ENCODE results near the gene TNNT2. TPM values are rescaled to one million over a fixed set of nuclear protein-coding genes. Genes with fewer than 3 reads are reported as not detected.

TNNT2 gene
- total RNA-seq, 1 donor from 2014 or later, result not detected

- no peaks in the 10 kb centered on the region for H3K4me1 ChIP-seq
- H3K36me3 ChIP-seq, result no peaks in the 10 kb centered on the region
- no peak overlapping the region for H3K4me3 ChIP-seq
- DNase-seq (ENCODE audit: low spot score in 2 of 2), result no peak
- H3K9me3 ChIP-seq, result no peaks in the 10 kb centered on the region
- H3K27me3 ChIP-seq, result no peaks in the 10 kb centered on the region
- intact Hi-C loops (cut with DNase I), result no loop called here
- no peak overlapping the region for H3K27ac ChIP-seq
- no peak for TF ChIP-seq CTCF (IDR thresholded peaks at IDR 0.05)
These were observed 14.4 kb upstream of the TNNT2 start for GRCh38 chr1:201391651-201392511.

GRCh38 chr1:201391225-201391624 lies 13.7 kb upstream of the TNNT2 start:
- no peak for TF ChIP-seq CTCF (IDR thresholded peaks at IDR 0.05)
- intact Hi-C loops (cut with DNase I), result no loop called here

GRCh38 chr1:201389051-201389450 lies 11.6 kb upstream of the TNNT2 start:
- no peak overlapping the region for H3K4me3 ChIP-seq
- no peaks in the 10 kb centered on the region for H3K9me3 ChIP-seq
- no peak overlapping the region for H3K27ac ChIP-seq
- H3K36me3 ChIP-seq, result no peaks in the 10 kb centered on the region
- TF ChIP-seq CTCF (IDR thresholded peaks at IDR 0.05), result no peak
- no peaks in the 10 kb centered on the region for H3K4me1 ChIP-seq
- no peak for DNase-seq (ENCODE audit: low spot score in 2 of 2)
- no peaks in the 10 kb centered on the region for H3K27me3 ChIP-seq
- intact Hi-C loops (cut with DNase I), result no loop called here

More at GRCh38 chr1:201391225-201391624, 13.7 kb upstream of the TNNT2 start:
- Histone ChIP-seq H3K4me1 (no peaks in the 10 kb centered on the region), H3K27me3 (no peaks in the 10 kb centered on the region), H3K36me3 (no peaks in the 10 kb centered on the region), H3K4me3 (no peak overlapping the region), H3K27ac (no peak overlapping the region), H3K9me3 (no peaks in the 10 kb centered on the region)
- no peak for DNase-seq (ENCODE audit: low spot score in 2 of 2)

GRCh38 chr1:201386208-201386607 lies 8.7 kb upstream of the TNNT2 start:
- Histone ChIP-seq H3K27ac (no peak overlapping the region), H3K9me3 (no peaks in the 10 kb centered on the region), H3K36me3 (no peaks in the 10 kb centered on the region), H3K4me1 (no peaks in the 10 kb centered on the region), H3K4me3 (no peak overlapping the region), H3K27me3 (no peaks in the 10 kb centered on the region)
- intact Hi-C loops (cut with DNase I), result no loop called here
- TF ChIP-seq CTCF (IDR thresholded peaks at IDR 0.05), result no peak
- DNase-seq (ENCODE audit: low spot score in 2 of 2), result no peak

- H3K9me3 ChIP-seq, result no peaks in the 10 kb centered on the region
- no peak overlapping the region for H3K27ac ChIP-seq
- no peak overlapping the region for H3K4me3 ChIP-seq
- no peaks in the 10 kb centered on the region for H3K36me3 ChIP-seq
- H3K4me1 ChIP-seq, result no peaks in the 10 kb centered on the region
- no peaks in the 10 kb centered on the region for H3K27me3 ChIP-seq
- TF ChIP-seq CTCF (IDR thresholded peaks at IDR 0.05), result peak in 2 of 3 experiments; percentile 48 to 50
- intact Hi-C loops (cut with DNase I), result no loop called here
- DNase-seq (ENCODE audit: low spot score in 2 of 2), result no peak
These were observed 7.9 kb upstream of the TNNT2 start for GRCh38 chr1:201385299-201385891.

Measured in ascending aorta (tissue), 2 donors.